UCSD-AML1 (cell line): Measurements from ENCODE around the gene DCLRE1A.

Experiments used
- DNase-seq: peaks from one replicate; lab custom pipeline; 2025; ENCODE audit not compliant: unreplicated experiment; lab: John Stamatoyannopoulos, UW

The DCLRE1A gene

GRCh38 chr10:113854013-113854760 is at the start of gene DCLRE1A, which contains the start of gene NHLRC2:
DCLRE1A (minus strand) TSS chr10:113854082; CDS start chr10:113853182, 900 bp downstream.
NHLRC2 (plus strand) TSS chr10:113854661; CDS start chr10:113854873, 212 bp downstream.
- peak; percentile 82 for DNase-seq

- DNase-seq = no peak
Observed at GRCh38 chr10:113899952-113900598, 46.2 kb upstream of the DCLRE1A start.

DNA sequence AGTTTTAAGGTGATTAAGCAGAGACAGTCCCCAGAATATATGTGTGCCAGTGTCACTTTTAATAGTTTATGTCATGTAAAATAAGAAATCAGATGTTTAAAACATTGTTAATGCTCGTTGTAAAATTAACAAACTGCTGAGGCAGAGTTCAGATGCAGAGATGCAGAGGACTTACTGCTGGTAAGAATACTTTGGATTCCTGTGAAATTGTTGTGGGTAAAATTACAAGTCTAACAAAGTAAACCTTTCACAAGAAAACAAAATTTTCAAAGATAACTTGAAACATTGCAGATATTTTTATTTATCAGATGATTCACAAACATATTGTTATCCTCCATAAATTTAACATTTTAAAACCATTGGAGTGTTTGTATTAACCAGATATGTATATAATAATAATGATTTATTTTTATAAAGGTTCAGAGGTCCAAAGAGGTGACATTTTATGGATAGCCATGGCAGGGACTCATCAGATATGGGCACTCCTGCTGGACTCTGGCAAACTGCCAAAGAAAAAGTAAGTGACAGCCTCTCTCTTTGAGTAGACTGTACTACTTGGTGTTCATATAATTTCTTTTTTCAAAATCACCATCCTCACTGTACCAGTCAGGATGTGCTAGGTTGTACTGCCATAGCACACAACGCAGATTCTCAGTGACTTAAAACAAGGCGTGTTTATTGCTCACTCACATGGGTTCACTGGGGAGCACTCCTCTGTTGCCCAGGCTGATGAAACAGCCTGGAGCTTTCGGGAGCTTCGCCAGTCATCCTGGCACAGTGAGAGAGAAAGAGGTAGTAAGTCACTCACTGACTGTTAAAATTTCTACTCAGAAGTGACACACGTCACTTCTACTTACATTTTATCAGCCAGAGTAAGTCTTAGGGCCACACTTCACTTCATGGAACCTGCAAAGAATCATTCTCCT is 44.1 kb upstream of the DCLRE1A start:
- no peak for DNase-seq

GRCh38 chr10:113895018-113895417 is 41.1 kb upstream of the DCLRE1A start:
- no peak for DNase-seq

DNA sequence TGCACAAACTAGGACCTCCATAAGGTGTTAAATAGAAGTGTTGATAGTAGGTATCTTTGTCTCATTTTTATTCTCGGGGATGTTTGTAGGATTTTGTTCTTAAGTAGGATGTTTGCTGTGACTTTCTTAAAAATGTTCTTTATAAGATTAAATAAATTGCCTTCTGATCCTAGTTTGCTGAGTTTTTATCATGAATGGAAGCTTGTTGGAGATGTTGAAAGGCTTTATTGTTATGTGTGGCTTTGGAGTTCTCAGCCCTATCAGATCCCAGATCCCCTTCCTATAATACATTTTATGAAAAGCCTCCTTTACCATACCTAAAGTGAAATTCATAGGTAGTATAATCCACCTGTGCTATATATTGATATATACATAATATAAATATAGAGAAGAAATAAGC is 40.7 kb upstream of the DCLRE1A start:
- DNase-seq = no peak

GRCh38 chr10:113893570-113893969 is 39.7 kb upstream of the DCLRE1A start:
- no peak for DNase-seq

GRCh38 chr10:113891476-113891875 is 37.6 kb upstream of the DCLRE1A start:
- DNase-seq = no peak

DNA sequence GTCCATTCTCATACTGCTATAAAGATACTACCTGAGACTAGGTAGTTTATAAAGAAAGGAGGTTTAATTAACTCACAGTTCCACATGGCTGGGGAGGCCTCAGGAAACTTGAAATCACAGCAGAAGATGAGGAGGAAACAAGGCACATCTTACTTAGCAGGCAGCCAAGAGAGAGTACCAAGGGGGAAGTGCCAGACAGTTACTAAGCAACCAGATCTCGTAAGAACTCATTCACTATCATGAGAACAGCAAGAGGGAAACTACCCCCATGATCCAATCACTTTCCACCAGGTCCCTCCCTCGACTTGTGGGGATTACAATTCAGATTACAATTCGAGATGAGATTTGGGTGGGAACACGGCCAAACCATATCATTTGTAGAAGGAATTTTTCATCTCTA is 36.9 kb upstream of the DCLRE1A start:
- no peak for DNase-seq

DNA sequence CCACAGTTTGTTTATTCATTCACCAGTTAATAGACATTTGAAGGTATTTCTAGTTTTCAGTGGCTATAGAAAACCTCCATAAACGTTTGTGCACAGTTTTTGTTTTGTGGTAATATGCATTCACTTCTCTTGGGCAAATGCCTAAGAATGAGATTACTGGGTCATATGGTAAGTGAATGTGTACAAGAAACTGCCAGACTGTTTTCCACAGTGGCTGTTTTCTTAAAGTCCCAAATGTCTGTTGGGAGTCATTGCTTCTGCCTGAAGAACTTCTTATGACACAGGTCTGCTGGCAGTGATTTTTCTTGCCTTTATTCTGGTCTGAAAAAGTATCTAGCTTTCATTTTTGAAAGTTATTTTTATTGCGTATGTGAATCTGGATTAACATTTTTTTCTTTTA is 36.0 kb upstream of the DCLRE1A start:
- no peak for DNase-seq

DNA sequence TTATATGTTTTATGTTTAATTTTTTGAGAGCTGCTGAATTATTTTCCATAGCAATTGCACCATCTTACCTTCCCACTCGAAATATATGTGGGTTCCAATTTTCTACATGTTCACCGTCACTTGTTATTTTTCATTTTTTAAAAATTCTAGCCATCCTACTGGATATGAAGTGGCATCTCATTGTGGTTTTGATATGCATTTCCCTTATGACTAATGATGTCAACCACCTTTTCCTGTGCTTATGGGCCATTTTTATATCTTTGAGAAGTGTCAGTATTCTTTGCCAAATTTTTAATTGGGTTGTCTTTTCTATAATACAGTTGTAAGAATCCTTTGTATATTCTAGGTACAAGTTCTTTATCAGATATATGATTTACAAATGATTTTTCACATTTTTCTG is 28.4 kb upstream of the DCLRE1A start:
- DNase-seq = no peak

DNA sequence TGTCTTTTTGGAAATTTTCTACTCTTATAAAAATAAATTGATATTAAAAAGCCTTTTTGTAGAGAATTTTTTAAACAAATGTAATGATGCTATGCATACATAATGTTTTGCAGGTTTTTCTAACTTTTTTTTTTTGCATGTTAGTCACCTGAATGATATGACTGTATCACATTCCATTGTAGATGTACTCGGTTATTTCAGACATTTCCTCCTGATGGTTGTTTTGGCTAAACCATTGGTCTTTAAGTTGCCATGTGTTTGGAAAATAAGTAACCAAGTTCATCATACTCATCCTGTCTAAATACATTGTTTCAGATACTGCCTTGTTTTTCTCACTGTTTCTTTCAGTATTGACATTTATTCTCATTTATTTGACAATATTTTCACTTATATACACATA is 26.4 kb upstream of the DCLRE1A start:
- DNase-seq = no peak

- no peak for DNase-seq
Observed at GRCh38 chr10:113879691-113880090, 25.8 kb upstream of the DCLRE1A start.

DNA sequence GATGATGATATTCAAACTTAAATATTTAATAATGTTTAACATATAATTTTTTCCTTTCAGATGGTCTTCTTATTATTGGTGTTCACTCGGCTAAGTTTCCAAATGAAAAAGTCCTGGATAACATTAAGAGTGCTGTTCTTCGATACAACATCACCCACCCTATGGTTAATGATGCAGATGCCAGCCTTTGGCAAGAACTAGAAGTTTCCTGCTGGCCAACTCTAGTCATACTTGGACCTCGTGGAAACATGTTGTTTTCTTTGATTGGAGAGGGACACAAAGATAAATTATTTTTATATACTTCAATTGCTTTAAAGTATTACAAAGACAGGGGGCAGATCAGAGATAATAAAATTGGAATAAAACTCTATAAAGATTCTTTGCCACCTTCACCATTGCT is 22.6 kb upstream of the DCLRE1A start:
- no peak for DNase-seq

DNA sequence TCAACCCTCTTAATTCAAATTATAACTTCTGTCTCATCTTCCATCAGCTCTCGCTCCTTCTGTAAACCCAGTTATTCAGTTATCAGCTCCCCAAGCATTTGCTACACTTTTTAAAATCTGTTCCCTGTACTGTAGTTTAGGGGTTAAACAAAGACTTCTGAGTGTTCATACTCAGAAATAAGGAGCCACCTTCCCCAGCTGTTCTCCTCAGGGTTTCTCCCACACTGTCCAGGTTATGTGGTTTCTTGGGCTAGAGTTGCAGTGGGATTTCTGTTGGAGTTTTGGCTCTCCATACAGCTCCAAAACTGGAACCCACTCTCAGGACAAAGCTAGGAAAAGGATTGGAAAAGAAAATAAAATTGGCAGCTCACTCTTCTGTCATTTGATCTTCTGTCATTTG is 21.3 kb upstream of the DCLRE1A start:
- DNase-seq = no peak

- DNase-seq = no peak
Observed at GRCh38 chr10:113872139-113873030, 18.5 kb upstream of the DCLRE1A start.

DNA sequence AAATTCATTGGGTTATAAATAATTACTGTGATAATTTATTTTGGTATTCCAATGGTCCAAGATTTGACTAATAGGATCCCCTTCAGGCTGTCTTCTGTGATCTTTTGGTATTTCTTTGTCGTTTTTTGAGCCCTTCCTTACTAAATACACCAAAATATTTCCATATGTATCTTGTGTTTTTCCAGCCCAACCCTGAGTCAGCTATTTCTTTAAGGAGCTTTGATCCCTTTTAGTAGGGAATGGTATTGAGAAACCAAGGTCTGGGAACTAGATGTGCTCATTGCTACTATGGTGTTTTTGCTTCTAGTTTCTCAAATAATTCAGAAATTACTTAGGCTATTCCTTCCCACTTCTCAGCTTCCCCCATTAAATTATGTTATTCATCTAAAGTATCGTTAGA is 15.9 kb upstream of the DCLRE1A start:
- no peak for DNase-seq

- DNase-seq = no peak
Observed at GRCh38 chr10:113867904-113868303, 14.0 kb upstream of the DCLRE1A start.

- DNase-seq = no peak
Observed at GRCh38 chr10:113866551-113867394, 12.9 kb upstream of the DCLRE1A start.

DNA sequence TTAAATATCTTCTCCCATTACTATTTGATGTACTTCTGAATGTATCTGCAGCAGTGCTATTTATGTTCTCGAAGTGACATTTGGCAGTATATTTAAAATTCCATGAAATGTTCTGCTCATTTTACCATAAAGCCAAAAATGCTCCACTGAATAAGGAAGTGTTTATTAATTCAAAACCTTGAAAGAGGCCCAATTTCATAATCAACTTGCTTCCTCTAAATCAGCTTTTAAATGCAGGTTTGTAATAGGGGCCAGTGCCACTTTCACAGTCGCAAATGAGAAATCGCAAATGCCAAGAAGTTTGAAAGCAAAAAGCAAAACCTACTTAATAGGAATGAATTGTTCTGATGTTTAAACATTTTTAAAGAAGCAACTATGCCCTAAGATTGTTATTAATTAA is 12.0 kb upstream of the DCLRE1A start:
- DNase-seq = no peak

DNA sequence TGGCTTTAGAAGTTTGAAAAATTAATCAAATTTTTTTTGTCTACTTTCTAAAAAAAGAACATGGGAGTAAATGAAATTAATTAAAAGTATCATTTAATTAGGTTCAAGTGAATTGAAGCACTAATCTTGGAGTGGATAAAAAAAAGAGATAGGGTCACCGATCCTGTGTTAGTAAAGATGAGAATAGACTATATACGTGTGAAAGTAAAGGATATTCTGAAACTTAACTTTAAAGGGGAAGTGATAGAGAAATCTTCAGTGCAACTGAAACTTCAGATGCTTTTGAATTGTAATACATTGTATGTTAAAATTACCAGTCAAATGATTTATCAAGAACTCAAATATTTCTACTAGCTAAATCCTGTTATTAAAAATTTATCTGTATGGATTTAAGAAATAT is 5.4 kb upstream of the DCLRE1A start:
- no peak for DNase-seq
